H1 (cell line): ENCODE measurements around the gene TMEM116. TPM values are rescaled to one million over a fixed set of nuclear protein-coding genes. Genes with fewer than 3 reads are reported as not detected.

Source experiments
- CTCF ChIA-PET: fragments of 300-600 bp; sonication (Branson Sonifier 250); formaldehyde crosslinking; loops from one replicate; lab custom pipeline; 2021; ENCODE audit not compliant: partially characterized antibody; lab: Charles Lee
- POLR2A ChIA-PET: fragments of 300-600 bp; sonication (Branson Sonifier 250); formaldehyde crosslinking; loops from one replicate; lab custom pipeline; 2021; ENCODE audit warnings: inconsistent platforms; ENCODE audit not compliant: partially characterized antibody; lab: Charles Lee
- DNase-seq, 2 experiments: peaks; one replicate each; pipeline versions ENCODE4 v3.0.0 to v3.0.0-alpha.2; 2010 to 2022; ENCODE audit warnings: low spot score in 2 of 2, low read depth in 1 of 2, mixed read lengths in 1 of 2
- FAIRE-seq: peaks from 2 replicates; lab custom pipeline; 2011; peaks lifted over from hg19 to GRCh38; lab: Jason Lieb, UNC
- H2AFZ ChIP-seq: 2 replicates; pipeline ENCODE4 v1.8.1; 2012; ENCODE audit warnings: low read length, inconsistent platforms
- H2AK5ac ChIP-seq: 2 replicates; pipeline ENCODE4 v1.6.1; 2013; ENCODE audit warnings: low read depth, low read length
- H2BK120ac ChIP-seq: replicated peaks from 2 replicates; pipeline ENCODE3; 2013; ENCODE audit warnings: low read depth, low read length, inconsistent platforms
- H2BK12ac ChIP-seq: 2 replicates; pipeline ENCODE4 v1.6.1; 2013; ENCODE audit warnings: low read depth, low read length
- H2BK15ac ChIP-seq: 2 replicates; pipeline ENCODE4 v1.6.1; 2013; ENCODE audit warnings: low read length
- H2BK20ac ChIP-seq: 2 replicates; pipeline ENCODE4 v1.6.1; 2013; ENCODE audit warnings: low read length
- H2BK5ac ChIP-seq: 2 replicates; pipeline ENCODE4 v1.6.1; 2013; ENCODE audit warnings: low read depth, low read length
- H3K14ac ChIP-seq: 2 replicates; pipeline ENCODE4 v1.6.1; 2013; ENCODE audit warnings: inconsistent platforms; ENCODE audit not compliant: insufficient read length
- H3K18ac ChIP-seq: 2 replicates; pipeline ENCODE4 v1.6.1; 2013; ENCODE audit warnings: low read length; ENCODE audit errors: extremely low read depth
- H3K23ac ChIP-seq: 2 replicates; pipeline ENCODE4 v1.6.1; 2013; ENCODE audit warnings: inconsistent platforms; ENCODE audit not compliant: insufficient read length
- H3K23me2 ChIP-seq: 2 replicates; pipeline ENCODE4 v1.6.1; 2013; ENCODE audit warnings: low read depth, low read length
- H3K27ac ChIP-seq: 2 replicates; pipeline ENCODE4 v1.6.1; 2011; ENCODE audit warnings: low read depth, low read length, inconsistent platforms
- H3K27me3 ChIP-seq, 4 experiments: replicated peaks in 1 of 4; 1 replicate in 1 of 4; 2 replicates in 3 of 4; pipeline versions ENCODE4 v1.6.1 to v1.8.1; 2011 to 2013; ENCODE audit warnings: low read length in 3 of 4, mild to moderate bottlenecking in 3 of 4, inconsistent platforms in 2 of 4, mixed read lengths in 2 of 4, moderate library complexity in 1 of 4; ENCODE audit not compliant: control insufficient read depth in 3 of 4, insufficient read depth in 3 of 4; ENCODE audit errors: extremely low read depth in 1 of 4
- H3K36me3 ChIP-seq, 4 experiments: 2 replicates each; pipeline versions ENCODE4 v1.6.1 to v1.8.1; 2011 to 2013; ENCODE audit warnings: mild to moderate bottlenecking in 4 of 4, low read length in 3 of 4, moderate library complexity in 2 of 4, control low read depth in 1 of 4, inconsistent platforms in 1 of 4; ENCODE audit not compliant: insufficient read depth in 4 of 4, control insufficient read depth in 2 of 4
- H3K4ac ChIP-seq: replicated peaks from 2 replicates; pipeline ENCODE3; 2013; ENCODE audit warnings: low read length, low read depth, mixed read lengths, inconsistent platforms; ENCODE audit not compliant: insufficient read length
- H3K4me1 ChIP-seq, 4 experiments: replicated peaks in 1 of 4; 1 replicate in 1 of 4; 2 replicates in 3 of 4; pipeline versions ENCODE4 v1.6.1 to v1.8.1; 2011 to 2013; ENCODE audit warnings: low read length in 3 of 4, inconsistent platforms in 2 of 4, mixed read lengths in 1 of 4; ENCODE audit not compliant: insufficient read depth in 4 of 4, control insufficient read depth in 3 of 4
- H3K4me2 ChIP-seq, 2 experiments: 2 replicates each; pipeline versions ENCODE4 v1.6.1 to v1.8.1; 2011 to 2013; ENCODE audit warnings: low read depth in 2 of 2, low read length in 2 of 2, control low read depth in 1 of 2, inconsistent platforms in 1 of 2, mild to moderate bottlenecking in 1 of 2; ENCODE audit not compliant: insufficient read depth in 1 of 2
- H3K4me3 ChIP-seq, 4 experiments: fragments of 200-600, 300-600 bp in 1 of 4; sonication (generic), shearing (Covaris generic), sonication (Bioruptor Twin) in 1 of 4; 2 replicates each; pipeline versions ENCODE4 v1.5.1 to v1.8.1; 2011 to 2016; ENCODE audit warnings: low read length in 4 of 4, low read depth in 3 of 4, control low read depth in 2 of 4, inconsistent platforms in 2 of 4, mild to moderate bottlenecking in 2 of 4, mixed read lengths in 1 of 4, moderate library complexity in 1 of 4; ENCODE audit not compliant: insufficient read depth in 2 of 4; ENCODE audit errors: extremely low read depth in 1 of 4
- H3K56ac ChIP-seq: replicated peaks from 2 replicates; pipeline ENCODE3; 2013; ENCODE audit warnings: low read depth, mild to moderate bottlenecking, mixed read lengths, low read length, inconsistent platforms; ENCODE audit not compliant: insufficient read length
- H3K79me1 ChIP-seq: 2 replicates; pipeline ENCODE4 v1.6.1; 2013; ENCODE audit warnings: low read depth, low read length, control low read depth
- H3K79me2 ChIP-seq, 2 experiments: 2 replicates each; pipeline versions ENCODE4 v1.6.1 to v1.8.1; 2012 to 2013; ENCODE audit warnings: low read length in 2 of 2, mild to moderate bottlenecking in 2 of 2, inconsistent platforms in 1 of 2; ENCODE audit not compliant: insufficient read depth in 2 of 2, control insufficient read depth in 1 of 2
- H3K9ac ChIP-seq, 4 experiments: replicated peaks in 1 of 4; 1 replicate in 1 of 4; 2 replicates in 3 of 4; pipeline versions ENCODE4 v1.6.1 to v1.8.1; 2011 to 2013; ENCODE audit warnings: low read depth in 3 of 4, low read length in 3 of 4, control low read depth in 2 of 4, mild to moderate bottlenecking in 2 of 4, moderate library complexity in 2 of 4, inconsistent platforms in 1 of 4; ENCODE audit errors: extremely low read depth in 1 of 4
- H3K9me3 ChIP-seq, 2 experiments: 2 replicates each; pipeline versions ENCODE4 v1.6.1 to v1.8.1; 2012 to 2013; ENCODE audit warnings: mild to moderate bottlenecking in 2 of 2, moderate library complexity in 2 of 2, control low read depth in 1 of 2, inconsistent platforms in 1 of 2, low read depth in 1 of 2, low read length in 1 of 2, mixed read lengths in 1 of 2; ENCODE audit not compliant: insufficient read depth in 2 of 2
- H4K20me1 ChIP-seq, 2 experiments: replicated peaks in 1 of 2; 2 replicates each; pipeline versions ENCODE3 to v1.8.1; 2011 to 2013; ENCODE audit warnings: inconsistent platforms in 2 of 2, low read length in 2 of 2, mild to moderate bottlenecking in 1 of 2; ENCODE audit not compliant: insufficient read depth in 2 of 2, control insufficient read depth in 1 of 2
- H4K5ac ChIP-seq: 2 replicates; pipeline ENCODE4 v1.6.1; 2013; ENCODE audit warnings: low read length, low read depth, mixed read lengths, inconsistent platforms; ENCODE audit not compliant: insufficient read length
- H4K8ac ChIP-seq: 2 replicates; pipeline ENCODE4 v1.8.0; 2013; ENCODE audit warnings: mild to moderate bottlenecking, moderate library complexity, low read length, inconsistent platforms; ENCODE audit not compliant: insufficient read depth; ENCODE audit errors: extremely low read depth
- H4K91ac ChIP-seq: replicated peaks from 2 replicates; pipeline ENCODE3; 2013; ENCODE audit warnings: low read length, mixed read lengths, inconsistent platforms; ENCODE audit not compliant: insufficient read length
- BACH1 ChIP-seq: IDR thresholded peaks from 2 replicates; pipeline ENCODE4 v1.6.1; 2012; ENCODE audit warnings: low read length, improper control_type of control experiment
- BRCA1 ChIP-seq: IDR thresholded peaks from 2 replicates; pipeline ENCODE4 v1.6.1; 2012; ENCODE audit warnings: low read depth, low read length, improper control_type of control experiment
- JUN ChIP-seq: IDR thresholded peaks from 2 replicates; pipeline ENCODE4 v1.6.1; 2011; ENCODE audit warnings: low read depth, mild to moderate bottlenecking, improper control_type of control experiment, low read length
- KDM1A ChIP-seq: fragments of 200-600, 300-600 bp; sonication (generic); IDR thresholded peaks from 2 replicates; pipeline ENCODE4 v1.7.1; 2016; ENCODE audit warnings: mild to moderate bottlenecking, low read length, borderline replicate concordance
- NANOG ChIP-seq: IDR thresholded peaks from 2 replicates; pipeline ENCODE4 v1.6.1; 2011; ENCODE audit warnings: low read length, low read depth, mild to moderate bottlenecking, inconsistent platforms; ENCODE audit not compliant: insufficient read depth, poor library complexity, severe bottlenecking
- SP2 ChIP-seq: IDR thresholded peaks from 2 replicates; pipeline ENCODE4 v1.6.1; 2012; ENCODE audit warnings: mild to moderate bottlenecking, low read length, inconsistent platforms
- SRF ChIP-seq: IDR thresholded peaks from 2 replicates; pipeline ENCODE4 v1.6.1; 2011; ENCODE audit warnings: mild to moderate bottlenecking, low read depth, low read length, moderate library complexity
- TAF7 ChIP-seq: optimal IDR thresholded peaks from 2 replicates; pipeline ENCODE3; 2011; ENCODE audit warnings: low read depth, mild to moderate bottlenecking, inconsistent platforms, low read length, moderate library complexity, borderline replicate concordance
- TBP ChIP-seq: IDR thresholded peaks from 2 replicates; pipeline ENCODE4 v1.6.1; 2011; ENCODE audit warnings: low read depth, low read length, improper control_type of control experiment
- USF2 ChIP-seq: IDR thresholded peaks from 2 replicates; pipeline ENCODE4 v1.6.1; 2011; ENCODE audit warnings: low read length, improper control_type of control experiment
- WGBS, 2 experiments: shearing (Covaris generic) in 1 of 2; methylation state at CpG; one replicate each; pipeline versions ENCODE4 v1.1.6 to v1.1.7; 2013 to 2015; ENCODE audit warnings: low lambda C conversion rate in 2 of 2, mixed read lengths in 2 of 2, inconsistent platforms in 1 of 2, low coverage in 1 of 2, missing lambda C conversion rate in 1 of 2; ENCODE audit not compliant: insufficient replicate concordance in 2 of 2, insufficient coverage in 1 of 2, insufficient read length in 1 of 2; ENCODE audit errors: extremely low coverage in 1 of 2, missing lambda C conversion rate in 1 of 2; 5-methylcytosine and 5-hydroxymethylcytosine counted together
- polyA plus RNA-seq, 7 experiments: library from polyadenylated mRNA; depleted of rRNA in 3 of 7; stranded (reverse) in 5 of 7; unstranded in 2 of 7; fragments of >200 nt in 5 of 7; fragments of 200-250 nt in 2 of 7; gene quantifications; 1 replicate in 5 of 7; 2 replicates in 1 of 7; 4 replicates in 1 of 7; pipeline versions ENCODE4 v1.2.1 to v1.2.3, GENCODE V29; 2011 to 2013; ENCODE audit warnings: missing spikeins in 2 of 7, mixed read lengths in 2 of 7
- total RNA-seq: library from RNA; stranded (reverse); fragmentation: NEBNext Ultra II Directional; extraction: Animal tissue kit (Norgen Biotek cat#: 25700); gene quantifications from 2 replicates; pipeline ENCODE4 v1.2.1, GENCODE V29; 2021

The TMEM116 gene
- total and polyA plus RNA-seq, 2 of the 8 experiments (the other 6 are each of a cell fraction or from before 2014, with no cell fraction given): 8.1 to 25.2 TPM

- Histone ChIP-seq H3K4me1 (no peaks in the 10 kb centered on the region), H2BK15ac (no peak overlapping the region), H3K9ac (no peak overlapping the region), H3K4ac (no peak overlapping the region), H3K18ac (no peak overlapping the region), H2BK12ac (no peak overlapping the region), H3K27ac (no peak overlapping the region)
- POLR2A ChIA-PET: interaction anchor here (1.8 kb wide), 1 partner anchor 22 kb away, joined by 6 read pairs; no protein-coding TSS in a partner anchor
- no peak for TF ChIP-seq NANOG
- TF ChIP-seq BACH1: no peak
- no peak for TF ChIP-seq BRCA1
- no peak for TF ChIP-seq TAF7
- no peak for TF ChIP-seq JUN
- no peak for TF ChIP-seq USF2
- TF ChIP-seq SRF: no peak
- no peak for TF ChIP-seq SP2
- no peak for TF ChIP-seq TBP
- TF ChIP-seq KDM1A: no peak
- TF ChIP-seq, all 59 proteins: peak for 0
- Histone ChIP-seq H3K9me3 (no peaks in the 10 kb centered on the region), H4K5ac (no peak overlapping the region), H3K23ac (no peak overlapping the region), H3K14ac (no peak overlapping the region), H2BK120ac (no peak overlapping the region), H3K79me2 (no peaks in the 10 kb centered on the region), H2BK20ac (no peak overlapping the region), H3K27me3 (no peaks in the 10 kb centered on the region), H2AFZ (no peak overlapping the region), H4K8ac (no peak overlapping the region), H2AK5ac (no peak overlapping the region), H4K20me1 (no peaks in the 10 kb centered on the region), H4K91ac (no peak overlapping the region), H3K4me2 (no peak overlapping the region), H3K79me1 (no peaks in the 10 kb centered on the region), H2BK5ac (no peak overlapping the region), H3K56ac (no peak overlapping the region), H3K36me3 (no peaks in the 10 kb centered on the region), H3K4me3 (no peak overlapping the region), H3K23me2 (no peaks in the 10 kb centered on the region)
- WGBS, 2 experiments: 96% methylated on average over 4 of the region's 4 CpGs; no CpG with 5 or more reads in 1 of the 2 experiments
- CTCF ChIA-PET: interaction anchor here (0.6 to 1.4 kb wide), 4 partner anchors 9 to 465 kb away, joined by 4 read pairs; no protein-coding TSS in a partner anchor
- no peak for DNase-seq
- FAIRE-seq: no peak
These were observed 21.0 kb downstream of the TMEM116 start for GRCh38 chr12:111991946-111992345.
